Ecto neural progenitor cell (in vitro differentiated cells): Measurements from ENCODE around the gene OGFOD3.

Experiments used
- DNase-seq: peaks from one replicate; pipeline ENCODE4 v3.0.0-alpha.2; 2018; ENCODE audit warnings: low spot score

OGFOD3 gene

GRCh38 chr17:82405051-82405450, 13.3 kb downstream of the OGFOD3 start:
- DNase-seq: no peak

DNA sequence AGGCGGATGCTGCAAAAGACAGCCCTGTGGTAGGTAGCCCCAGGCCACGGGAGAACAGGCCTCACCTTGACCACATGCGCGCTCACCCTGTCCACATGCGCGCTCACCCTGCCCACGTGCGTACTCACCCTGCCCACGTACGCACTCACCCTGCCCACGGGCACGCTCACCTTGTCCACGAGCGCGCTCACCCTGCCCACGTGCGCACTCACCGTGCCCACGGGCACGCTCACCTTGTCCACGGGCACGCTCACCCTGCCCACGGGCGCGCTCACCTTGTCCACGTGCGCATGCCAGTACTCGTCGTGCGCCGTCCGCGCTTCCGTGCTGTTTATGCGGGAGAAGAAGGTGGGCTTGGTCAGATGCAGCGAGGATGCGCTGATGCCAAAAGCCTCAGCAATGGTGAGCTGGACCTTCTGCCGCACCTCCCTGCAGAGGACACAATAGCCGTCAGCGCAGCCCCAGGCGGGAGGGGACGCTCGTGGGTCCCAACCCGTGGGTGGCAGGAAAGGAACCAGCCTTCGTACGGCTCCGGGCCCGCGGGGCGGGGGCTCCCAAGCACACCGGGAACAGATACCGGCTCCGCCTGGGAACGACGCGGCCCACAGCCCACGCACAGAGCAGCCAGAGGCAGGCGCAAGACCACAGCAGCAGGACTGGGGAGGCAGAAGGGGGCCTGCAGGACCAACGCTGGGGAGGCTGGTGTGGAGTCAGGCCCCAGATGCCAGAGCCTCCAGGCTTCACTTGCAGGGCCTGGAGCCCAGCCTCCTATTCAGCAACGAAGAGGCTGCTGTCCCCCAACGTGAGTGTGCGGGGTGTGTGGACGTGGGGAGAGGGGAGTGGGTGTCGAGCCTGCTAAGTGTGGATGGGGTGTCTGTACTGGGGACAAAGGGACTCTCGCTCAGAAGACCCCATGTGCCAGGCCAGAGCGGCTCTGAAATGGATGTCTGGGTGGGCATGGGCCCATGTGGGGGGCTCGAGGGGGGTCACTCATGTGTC, 14.4 kb downstream of the OGFOD3 start:
- DNase-seq: no peak

- DNase-seq: no peak
These were observed 15.5 kb downstream of the OGFOD3 start for GRCh38 chr17:82402865-82403264.

GRCh38 chr17:82400830-82401229, 17.6 kb downstream of the OGFOD3 start:
- DNase-seq: no peak

GRCh38 chr17:82400206-82400605, 18.2 kb downstream of the OGFOD3 start:
- DNase-seq: no peak

DNA sequence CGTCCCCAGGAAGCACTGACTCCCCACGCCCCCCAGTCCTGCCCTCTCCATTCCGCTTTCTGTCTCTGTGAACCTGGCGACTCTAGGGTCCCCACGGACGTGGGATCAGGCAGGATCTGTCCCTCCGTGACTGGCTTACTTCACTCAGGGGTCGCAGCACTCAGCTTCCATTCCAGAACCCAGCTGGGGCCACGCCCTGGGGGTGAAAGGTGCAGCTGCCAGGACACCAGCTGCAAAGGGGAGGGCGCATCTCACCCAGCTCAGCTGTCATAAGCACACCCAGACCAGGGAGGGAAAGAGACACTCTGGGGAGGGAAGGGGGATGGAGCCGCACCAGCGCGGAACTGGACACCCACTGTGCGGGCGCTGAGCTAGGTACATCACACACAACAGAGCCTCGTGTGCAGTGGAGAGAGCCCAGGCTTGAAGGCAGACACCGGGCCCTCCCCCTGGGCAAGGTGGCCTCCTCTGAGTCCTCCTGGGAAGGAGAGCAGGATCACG, 18.7 kb downstream of the OGFOD3 start:
- no peak for DNase-seq

DNA sequence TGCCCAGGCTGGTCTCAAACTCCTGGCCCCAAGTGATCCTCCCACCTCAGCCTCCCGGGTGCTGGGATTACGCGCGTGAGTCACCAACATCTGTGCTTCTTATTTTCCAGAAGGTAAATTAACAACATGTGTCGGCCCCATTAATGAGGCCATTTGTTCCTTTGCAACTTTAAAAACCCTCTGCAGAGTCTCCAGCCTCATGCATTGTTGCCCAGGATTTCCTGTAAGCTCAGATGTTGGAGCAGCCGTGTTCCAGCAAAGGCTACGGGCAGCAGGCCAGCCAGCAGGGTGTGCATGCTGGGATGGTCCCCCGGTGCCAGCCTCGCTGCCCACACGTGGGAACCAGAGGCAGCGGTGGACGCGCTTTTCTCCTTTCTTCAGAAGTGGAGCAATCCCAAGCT, 19.3 kb downstream of the OGFOD3 start:
- no peak for DNase-seq

GRCh38 chr17:82397449-82398335, 20.7 kb downstream of the OGFOD3 start:
- no peak for DNase-seq

DNA sequence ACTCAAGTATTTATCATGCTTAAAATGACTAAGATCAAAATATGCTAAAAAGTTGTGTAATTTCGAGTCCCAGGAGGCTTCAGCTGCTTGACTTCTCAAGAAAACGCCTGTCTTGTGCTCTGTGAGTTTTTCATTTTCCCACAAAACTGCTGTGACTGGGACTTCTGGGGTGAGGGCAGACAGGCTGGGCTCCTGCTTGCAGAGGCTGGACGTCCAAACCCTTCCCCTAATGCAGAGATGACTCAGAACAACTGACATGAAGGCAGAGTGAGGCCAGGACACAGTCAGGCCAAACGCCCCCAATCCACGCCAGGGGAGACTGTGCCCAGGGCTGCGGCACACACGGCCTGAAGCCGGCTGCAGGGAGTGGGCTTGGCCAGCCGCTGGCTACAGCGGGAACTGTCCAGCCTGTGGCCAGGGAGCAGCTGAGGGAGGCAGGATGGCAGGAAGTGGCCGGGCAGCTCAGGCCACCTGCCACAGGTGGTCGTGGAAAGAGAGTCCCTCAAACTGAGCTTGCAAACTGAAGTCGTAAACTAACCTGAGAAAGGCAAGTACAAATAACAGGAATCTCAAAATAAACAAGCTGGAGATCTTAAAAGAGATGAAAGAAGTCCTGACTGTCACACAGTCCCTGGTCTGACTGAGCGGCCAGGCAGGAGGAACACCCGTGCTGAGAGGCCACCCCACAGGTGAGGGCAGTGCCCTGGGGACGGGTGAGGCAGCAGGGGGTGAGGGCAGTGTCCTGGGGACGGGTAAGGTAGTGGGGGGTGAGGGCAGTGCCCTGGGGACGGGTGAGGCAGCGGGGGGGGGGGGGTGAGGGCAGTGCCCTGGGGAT, 21.6 kb downstream of the OGFOD3 start:
- DNase-seq: no peak

DNA sequence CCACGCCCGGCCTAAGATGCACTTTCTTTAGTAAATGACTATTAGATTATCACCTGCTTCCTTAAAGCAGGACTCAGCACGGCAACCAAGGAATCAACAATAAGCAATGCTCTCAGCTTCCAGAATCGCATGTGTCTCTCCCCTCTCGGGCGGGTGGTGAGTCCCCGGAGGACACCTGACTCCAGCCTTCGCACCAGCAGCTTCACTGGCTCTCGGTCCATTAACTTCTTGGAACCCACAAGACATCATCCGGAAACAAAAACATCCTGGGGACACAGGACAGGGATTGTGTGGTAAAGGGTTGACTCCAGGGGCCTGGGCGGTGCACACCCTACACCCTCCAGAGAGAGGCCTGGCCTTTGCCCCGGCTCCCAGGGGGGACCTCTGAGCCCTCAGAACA, 24.1 kb downstream of the OGFOD3 start:
- no peak for DNase-seq

- DNase-seq: no peak
These were observed 25.4 kb downstream of the OGFOD3 start for GRCh38 chr17:82392941-82393340.

DNA sequence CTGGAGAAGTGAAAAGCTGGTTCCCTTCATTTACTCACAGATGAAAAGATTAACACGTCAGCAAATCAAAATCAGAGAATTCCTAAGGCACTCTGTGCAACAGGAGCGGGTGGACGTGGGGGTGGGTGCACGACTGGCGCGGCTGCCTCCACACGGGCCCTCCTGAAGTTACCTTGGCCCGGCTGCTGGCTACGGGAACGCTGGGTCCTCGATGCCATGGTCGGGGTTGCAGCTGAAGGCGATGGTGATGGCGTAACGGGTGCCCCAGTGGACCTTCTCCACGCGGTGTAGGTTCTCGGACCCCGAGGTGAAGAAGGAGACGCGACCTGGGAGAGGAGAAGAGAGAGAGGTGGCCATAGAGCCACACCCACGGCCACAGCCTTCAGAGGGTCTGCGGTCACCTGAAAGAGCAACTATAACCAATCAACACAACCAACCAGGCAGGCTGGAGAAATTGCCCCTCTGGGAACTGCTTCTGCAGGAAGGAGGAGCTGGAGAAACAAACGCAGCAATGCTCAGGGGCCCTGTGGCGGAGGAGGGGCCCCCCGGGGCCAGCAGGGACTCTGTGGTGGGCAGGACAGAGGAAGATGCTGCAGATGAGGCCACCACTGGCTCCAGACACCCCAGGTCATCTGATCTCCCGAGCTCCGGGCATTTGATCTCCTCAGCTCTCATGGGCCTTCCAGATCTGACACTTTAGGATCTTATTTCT, 26.0 kb downstream of the OGFOD3 start:
- DNase-seq: no peak

GRCh38 chr17:82391496-82392066, 26.8 kb downstream of the OGFOD3 start:
- no peak for DNase-seq

- no peak for DNase-seq
These were observed 27.4 kb downstream of the OGFOD3 start for GRCh38 chr17:82390860-82391435.

DNA sequence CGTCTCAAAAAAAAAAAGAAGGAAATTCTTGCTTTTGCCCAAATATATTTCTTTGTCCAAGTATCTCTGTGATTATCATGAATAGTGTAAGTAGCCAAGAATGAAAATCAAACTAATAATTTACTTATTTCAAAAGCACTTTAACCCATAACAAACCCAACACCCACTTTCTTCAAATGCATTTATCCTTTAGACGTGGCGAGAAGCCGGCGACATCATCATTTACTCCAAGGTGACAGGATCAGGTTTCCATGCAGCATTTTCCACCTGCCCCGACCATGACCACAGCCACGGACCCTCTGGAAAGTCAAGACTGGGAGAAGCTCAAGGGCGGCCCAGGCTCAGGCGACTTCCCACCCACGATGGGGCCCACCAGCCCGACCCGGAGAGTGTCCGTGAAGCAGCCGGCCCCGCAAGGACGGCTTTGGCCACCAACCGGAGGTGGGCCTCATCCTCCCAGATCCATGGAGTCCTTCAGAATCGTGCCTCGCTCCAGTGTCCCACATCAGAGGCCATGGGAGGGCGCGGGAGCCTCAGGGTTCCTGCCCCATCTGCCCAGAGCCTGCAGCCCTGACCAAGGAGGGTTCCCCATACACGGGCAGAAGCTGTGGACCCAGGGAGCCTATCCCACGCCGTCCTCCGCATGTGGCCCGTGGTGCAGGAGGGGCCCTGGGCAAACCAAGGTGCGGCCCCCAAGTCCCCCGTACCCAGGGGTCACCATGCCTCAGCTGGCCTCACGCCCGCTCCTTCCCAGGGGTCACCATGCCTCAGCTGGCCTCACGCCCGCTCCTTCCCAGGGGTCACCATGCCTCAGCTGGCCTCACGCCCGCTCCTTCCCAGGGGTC, 28.1 kb downstream of the OGFOD3 start:
- DNase-seq: no peak

GRCh38 chr17:82389379-82389778, 29.0 kb downstream of the OGFOD3 start:
- DNase-seq: no peak

- DNase-seq: no peak
These were observed 29.5 kb downstream of the OGFOD3 start for GRCh38 chr17:82388922-82389283.

GRCh38 chr17:82388223-82388921, 30.0 kb downstream of the OGFOD3 start:
- no peak for DNase-seq

GRCh38 chr17:82387705-82388106, 30.7 kb downstream of the OGFOD3 start:
- DNase-seq: no peak
